Peyer's patch (tissue), 4 donors: ENCODE results near the gene PAX7.

Source experiments
- POLR2A ChIP-seq, 2 donors: fragments of 450-650 bp; IDR thresholded peaks; one replicate each; pipeline ENCODE4 v1.5.1; 2017; ENCODE audit warnings: antibody characterized with exemption in 2 of 2, mild to moderate bottlenecking in 2 of 2, moderate library complexity in 2 of 2
- TF ChIP-seq, protein P1 (sequence below), 6 experiments: fragments of 450-650 bp in 4 of 6; fragments of 200-600 bp in 2 of 6; sonication (generic) in 1 of 6; IDR thresholded peaks; one replicate each; pipeline ENCODE4 v1.5.1; 2017 to 2019; ENCODE audit warnings: antibody characterized with exemption in 6 of 6, mild to moderate bottlenecking in 3 of 6, moderate library complexity in 1 of 6

GRCh38 chr1:18734461-18735223 is 104.0 kb downstream of the PAX7 start:
- TF ChIP-seq, protein P1, sequence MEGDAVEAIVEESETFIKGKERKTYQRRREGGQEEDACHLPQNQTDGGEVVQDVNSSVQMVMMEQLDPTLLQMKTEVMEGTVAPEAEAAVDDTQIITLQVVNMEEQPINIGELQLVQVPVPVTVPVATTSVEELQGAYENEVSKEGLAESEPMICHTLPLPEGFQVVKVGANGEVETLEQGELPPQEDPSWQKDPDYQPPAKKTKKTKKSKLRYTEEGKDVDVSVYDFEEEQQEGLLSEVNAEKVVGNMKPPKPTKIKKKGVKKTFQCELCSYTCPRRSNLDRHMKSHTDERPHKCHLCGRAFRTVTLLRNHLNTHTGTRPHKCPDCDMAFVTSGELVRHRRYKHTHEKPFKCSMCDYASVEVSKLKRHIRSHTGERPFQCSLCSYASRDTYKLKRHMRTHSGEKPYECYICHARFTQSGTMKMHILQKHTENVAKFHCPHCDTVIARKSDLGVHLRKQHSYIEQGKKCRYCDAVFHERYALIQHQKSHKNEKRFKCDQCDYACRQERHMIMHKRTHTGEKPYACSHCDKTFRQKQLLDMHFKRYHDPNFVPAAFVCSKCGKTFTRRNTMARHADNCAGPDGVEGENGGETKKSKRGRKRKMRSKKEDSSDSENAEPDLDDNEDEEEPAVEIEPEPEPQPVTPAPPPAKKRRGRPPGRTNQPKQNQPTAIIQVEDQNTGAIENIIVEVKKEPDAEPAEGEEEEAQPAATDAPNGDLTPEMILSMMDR (IDR thresholded peaks at IDR 0.05): no peak
- no peak for TF ChIP-seq POLR2A (IDR thresholded peaks at IDR 0.05)
